Effector memory CD4-positive, alpha-beta T cell (primary cell): ENCODE results near the gene ELN.

Experiments used
- DNase-seq, 3 donors: peaks; one replicate each; pipeline ENCODE4 v3.0.0-alpha.2; 2020
- H3K27ac ChIP-seq: 2 replicates; pipeline ENCODE4 v1.7.0; 2013; ENCODE audit warnings: mild to moderate bottlenecking, low read length, moderate library complexity; ENCODE audit not compliant: insufficient read depth, poor library complexity, severe bottlenecking
- H3K27me3 ChIP-seq: replicated peaks from 2 replicates; pipeline ENCODE4 v1.7.0; 2013; ENCODE audit warnings: mild to moderate bottlenecking, low read length; ENCODE audit not compliant: insufficient read depth, control insufficient read depth, poor library complexity, severe bottlenecking
- H3K36me3 ChIP-seq: 2 replicates; pipeline ENCODE4 v1.7.0; 2013; ENCODE audit warnings: mild to moderate bottlenecking, low read length, moderate library complexity; ENCODE audit not compliant: control insufficient read depth, insufficient read depth
- H3K4me1 ChIP-seq: 2 replicates; pipeline ENCODE4 v1.7.0; 2013; ENCODE audit warnings: low read length, mild to moderate bottlenecking; ENCODE audit not compliant: control insufficient read depth, insufficient read depth, poor library complexity, severe bottlenecking
- H3K4me3 ChIP-seq: 2 replicates; pipeline ENCODE4 v1.7.0; 2013; ENCODE audit warnings: low read length, low read depth, mild to moderate bottlenecking; ENCODE audit not compliant: insufficient read depth, poor library complexity, severe bottlenecking
- H3K9me3 ChIP-seq: 2 replicates; pipeline ENCODE4 v1.7.0; 2013; ENCODE audit warnings: mild to moderate bottlenecking, low read length, moderate library complexity; ENCODE audit not compliant: control insufficient read depth

ELN gene

GRCh38 chr7:74000489-74001149 lies 27.4 kb upstream of the ELN start:
- DNase-seq: no peak
- H3K27me3 ChIP-seq: no peaks in the 10 kb centered on the region
- H3K27ac ChIP-seq: no peak overlapping the region
- H3K9me3 ChIP-seq: no peaks in the 10 kb centered on the region
- H3K4me3 ChIP-seq: no peak overlapping the region
- no peaks in the 10 kb centered on the region for H3K36me3 ChIP-seq
- H3K4me1 ChIP-seq: peaks cover 9% of the 10 kb centered on the region

- no peak overlapping the region for H3K4me3 ChIP-seq
- H3K4me1 ChIP-seq: peaks cover 9% of the 10 kb centered on the region
- H3K36me3 ChIP-seq: no peaks in the 10 kb centered on the region
- H3K27ac ChIP-seq: no peak overlapping the region
- no peak for DNase-seq
- no peaks in the 10 kb centered on the region for H3K27me3 ChIP-seq
- H3K9me3 ChIP-seq: no peaks in the 10 kb centered on the region
These were observed 26.9 kb upstream of the ELN start for GRCh38 chr7:74001150-74001494.

GRCh38 chr7:74002474-74003017 lies 25.4 kb upstream of the ELN start:
- no peaks in the 10 kb centered on the region for H3K9me3 ChIP-seq
- DNase-seq: no peak
- no peaks in the 10 kb centered on the region for H3K36me3 ChIP-seq
- H3K27me3 ChIP-seq: no peaks in the 10 kb centered on the region
- peaks cover 9% of the 10 kb centered on the region for H3K4me1 ChIP-seq
- no peak overlapping the region for H3K4me3 ChIP-seq
- H3K27ac ChIP-seq: no peak overlapping the region

GRCh38 chr7:74003621-74004020 lies 24.4 kb upstream of the ELN start:
- Histone ChIP-seq H3K4me1 (peaks cover 9% of the 10 kb centered on the region), H3K27ac (no peak overlapping the region), H3K4me3 (no peak overlapping the region), H3K27me3 (no peaks in the 10 kb centered on the region), H3K9me3 (no peaks in the 10 kb centered on the region), H3K36me3 (no peaks in the 10 kb centered on the region)
- no peak for DNase-seq

GRCh38 chr7:74006032-74006431 lies 21.9 kb upstream of the ELN start:
- no peak overlapping the region for H3K4me3 ChIP-seq
- DNase-seq: no peak

GRCh38 chr7:74006451-74007241 lies 21.3 kb upstream of the ELN start:
- peaks cover 9% of the 10 kb centered on the region for H3K4me1 ChIP-seq
- no peaks in the 10 kb centered on the region for H3K36me3 ChIP-seq
- H3K4me3 ChIP-seq: no peak overlapping the region
- no peak for DNase-seq
- H3K27me3 ChIP-seq: no peaks in the 10 kb centered on the region
- no peaks in the 10 kb centered on the region for H3K9me3 ChIP-seq
- H3K27ac ChIP-seq: no peak overlapping the region

More at GRCh38 chr7:74006032-74006431, 21.9 kb upstream of the ELN start:
- no peaks in the 10 kb centered on the region for H3K27me3 ChIP-seq
- no peaks in the 10 kb centered on the region for H3K36me3 ChIP-seq
- H3K9me3 ChIP-seq: no peaks in the 10 kb centered on the region
- peaks cover 9% of the 10 kb centered on the region for H3K4me1 ChIP-seq
- no peak overlapping the region for H3K27ac ChIP-seq

- Histone ChIP-seq H3K4me3 (no peak overlapping the region), H3K4me1 (peaks cover 6% of the 10 kb centered on the region), H3K27me3 (no peaks in the 10 kb centered on the region), H3K27ac (no peak overlapping the region), H3K9me3 (no peaks in the 10 kb centered on the region), H3K36me3 (no peaks in the 10 kb centered on the region)
- no peak for DNase-seq
These were observed 20.8 kb upstream of the ELN start for GRCh38 chr7:74007242-74007567.

- Histone ChIP-seq H3K9me3 (no peaks in the 10 kb centered on the region), H3K27ac (no peak overlapping the region), H3K4me1 (no peaks in the 10 kb centered on the region), H3K27me3 (no peaks in the 10 kb centered on the region), H3K4me3 (no peak overlapping the region), H3K36me3 (no peaks in the 10 kb centered on the region)
- no peak for DNase-seq
These were observed 19.3 kb upstream of the ELN start for GRCh38 chr7:74008687-74009086.

- DNase-seq: no peak
- Histone ChIP-seq H3K27ac (no peak overlapping the region), H3K36me3 (no peaks in the 10 kb centered on the region), H3K9me3 (no peaks in the 10 kb centered on the region), H3K27me3 (no peaks in the 10 kb centered on the region), H3K4me3 (no peak overlapping the region), H3K4me1 (no peaks in the 10 kb centered on the region)
These were observed 18.3 kb upstream of the ELN start for GRCh38 chr7:74009719-74010118.

- Histone ChIP-seq H3K27ac (no peak overlapping the region), H3K9me3 (no peaks in the 10 kb centered on the region), H3K36me3 (no peaks in the 10 kb centered on the region), H3K27me3 (no peaks in the 10 kb centered on the region), H3K4me3 (no peak overlapping the region), H3K4me1 (no peaks in the 10 kb centered on the region)
- no peak for DNase-seq
These were observed 17.6 kb upstream of the ELN start for GRCh38 chr7:74010407-74010806.
